Subcutaneous adipose tissue (tissue), 4 donors: ENCODE data around the gene SUSD3. TPM values are rescaled to one million over a fixed set of nuclear protein-coding genes. Genes with fewer than 3 reads are reported as not detected.

Experiments
- total RNA-seq, 4 donors: library from RNA; depleted of rRNA; stranded (reverse); fragments of >200 nt; gene quantifications; one replicate each; pipeline ENCODE4 v1.1.0, GENCODE V29; 2016
- TF ChIP-seq, protein P1 (sequence below): fragments of 450-650 bp; IDR thresholded peaks from one replicate; pipeline ENCODE4 v1.5.1; 2016; ENCODE audit warnings: low read depth, mild to moderate bottlenecking, control low read depth, antibody characterized with exemption, moderate library complexity

Gene SUSD3
- total RNA-seq: 1 to 10 TPM in 2 of 4 donors, not detected in 2; 1.1 to 2.2 TPM

DNA sequence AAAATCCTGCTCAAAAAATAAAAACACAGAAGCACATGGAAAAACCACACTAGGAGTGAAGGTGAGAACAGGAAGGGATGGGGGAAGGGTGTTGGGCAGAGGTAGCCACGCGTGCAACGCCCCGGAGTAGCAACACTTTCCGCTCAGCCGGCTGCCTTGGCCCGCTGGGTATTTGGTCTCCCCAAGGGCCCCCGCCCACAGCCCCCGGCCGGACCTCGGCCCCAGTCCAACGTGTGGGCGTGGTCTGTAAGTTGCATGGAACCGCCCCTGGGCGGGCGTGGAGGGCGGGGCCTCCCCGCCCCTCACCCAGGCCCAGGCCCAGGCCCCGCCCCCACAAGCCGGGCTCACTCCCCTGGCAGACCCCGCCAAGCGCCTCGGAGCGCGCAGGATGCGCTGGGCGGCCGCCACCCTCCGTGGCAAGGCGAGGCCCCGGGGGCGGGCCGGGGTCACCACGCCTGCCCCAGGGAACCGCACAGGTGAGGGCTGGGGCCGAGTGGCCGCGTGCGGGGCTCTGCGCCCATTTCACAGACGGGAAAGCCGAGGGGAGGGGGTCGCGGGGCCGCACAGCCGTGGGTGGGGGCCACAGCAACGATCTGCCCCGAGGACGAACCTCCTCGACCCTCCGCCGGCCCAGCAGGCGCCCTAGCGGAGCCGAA is at the start of gene SUSD3:
Gene SUSD3, plus strand, starts transcription at position 347 of the 656 bp plus-strand sequence. Its CDS starts 42 bp downstream, at position 389.
- TF ChIP-seq, protein P1, sequence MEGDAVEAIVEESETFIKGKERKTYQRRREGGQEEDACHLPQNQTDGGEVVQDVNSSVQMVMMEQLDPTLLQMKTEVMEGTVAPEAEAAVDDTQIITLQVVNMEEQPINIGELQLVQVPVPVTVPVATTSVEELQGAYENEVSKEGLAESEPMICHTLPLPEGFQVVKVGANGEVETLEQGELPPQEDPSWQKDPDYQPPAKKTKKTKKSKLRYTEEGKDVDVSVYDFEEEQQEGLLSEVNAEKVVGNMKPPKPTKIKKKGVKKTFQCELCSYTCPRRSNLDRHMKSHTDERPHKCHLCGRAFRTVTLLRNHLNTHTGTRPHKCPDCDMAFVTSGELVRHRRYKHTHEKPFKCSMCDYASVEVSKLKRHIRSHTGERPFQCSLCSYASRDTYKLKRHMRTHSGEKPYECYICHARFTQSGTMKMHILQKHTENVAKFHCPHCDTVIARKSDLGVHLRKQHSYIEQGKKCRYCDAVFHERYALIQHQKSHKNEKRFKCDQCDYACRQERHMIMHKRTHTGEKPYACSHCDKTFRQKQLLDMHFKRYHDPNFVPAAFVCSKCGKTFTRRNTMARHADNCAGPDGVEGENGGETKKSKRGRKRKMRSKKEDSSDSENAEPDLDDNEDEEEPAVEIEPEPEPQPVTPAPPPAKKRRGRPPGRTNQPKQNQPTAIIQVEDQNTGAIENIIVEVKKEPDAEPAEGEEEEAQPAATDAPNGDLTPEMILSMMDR: no peak

DNA sequence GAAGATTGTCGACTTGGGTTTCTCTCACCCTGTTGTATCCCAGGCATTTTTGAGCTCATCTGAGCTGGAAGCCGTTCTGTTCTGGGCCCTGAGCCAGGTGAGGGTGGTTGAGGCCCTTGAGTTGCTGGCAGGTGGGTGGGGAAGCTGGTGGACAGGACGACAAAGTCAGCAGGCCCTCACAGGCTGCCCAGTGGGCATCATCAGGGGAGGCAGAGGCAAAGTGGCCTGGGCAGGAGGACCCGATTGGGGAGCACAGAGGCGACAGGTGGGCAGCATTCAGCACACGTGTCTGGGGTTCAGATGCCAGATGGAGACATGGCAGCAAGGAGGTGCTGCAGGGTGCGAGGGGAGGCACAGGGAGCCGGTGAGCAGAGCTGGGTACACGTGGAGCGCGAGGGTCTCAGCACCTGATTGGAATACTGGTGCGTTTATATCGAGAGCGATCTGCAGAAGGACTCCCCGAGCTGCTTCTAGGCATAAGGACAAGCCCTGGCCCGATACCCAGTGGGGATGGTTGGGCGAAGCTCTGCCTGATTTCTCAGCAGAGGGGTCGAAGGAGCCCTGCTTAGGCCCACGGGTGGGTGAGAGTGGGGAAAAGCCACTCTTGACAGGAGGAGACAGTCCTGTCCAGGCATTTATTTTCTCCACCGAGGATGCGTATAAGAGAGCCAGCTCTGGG is 49.0 kb upstream of the SUSD3 start:
- TF ChIP-seq, protein P1: no peak

DNA sequence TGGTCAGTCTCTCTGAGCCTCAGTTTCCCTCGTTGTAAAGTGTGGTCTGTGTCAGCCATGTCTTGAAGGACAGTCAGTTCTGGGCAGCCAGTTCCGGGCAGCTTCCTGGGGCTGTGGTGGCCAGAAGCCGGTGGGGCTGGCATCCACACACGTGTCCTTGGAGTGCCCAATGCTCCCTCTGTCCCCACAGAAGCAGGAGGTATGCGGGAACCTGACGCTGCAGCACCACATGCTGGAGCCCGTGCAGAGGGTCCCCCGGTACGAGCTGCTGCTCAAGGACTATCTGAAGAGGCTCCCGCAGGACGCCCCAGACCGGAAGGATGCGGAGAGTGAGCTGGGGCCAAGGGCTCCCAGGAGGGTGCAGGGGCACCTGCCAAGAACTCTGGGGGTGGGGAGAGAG is 48.4 kb upstream of the SUSD3 start:
- TF ChIP-seq, protein P1: no peak

DNA sequence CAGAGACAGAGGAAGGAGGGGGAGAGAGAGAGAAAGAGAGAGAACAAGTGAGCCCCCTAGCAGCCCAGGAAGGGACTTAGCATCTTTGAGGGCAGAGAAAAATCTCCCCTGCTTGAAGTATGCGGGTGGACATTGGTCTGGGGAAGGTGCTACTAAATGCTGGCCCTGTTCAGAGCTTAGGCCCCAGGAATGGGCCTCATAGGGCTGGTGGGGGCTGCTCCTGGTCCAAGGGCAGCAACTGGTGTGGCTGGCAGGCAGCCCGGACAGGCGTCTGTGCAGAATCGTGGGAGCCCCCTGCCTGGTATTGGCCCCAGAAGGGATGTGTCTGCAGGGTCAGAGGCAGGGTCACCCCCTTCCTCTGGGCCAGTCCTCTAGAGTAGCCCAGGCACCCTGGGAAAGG is 47.8 kb upstream of the SUSD3 start:
- TF ChIP-seq, protein P1: no peak

DNA sequence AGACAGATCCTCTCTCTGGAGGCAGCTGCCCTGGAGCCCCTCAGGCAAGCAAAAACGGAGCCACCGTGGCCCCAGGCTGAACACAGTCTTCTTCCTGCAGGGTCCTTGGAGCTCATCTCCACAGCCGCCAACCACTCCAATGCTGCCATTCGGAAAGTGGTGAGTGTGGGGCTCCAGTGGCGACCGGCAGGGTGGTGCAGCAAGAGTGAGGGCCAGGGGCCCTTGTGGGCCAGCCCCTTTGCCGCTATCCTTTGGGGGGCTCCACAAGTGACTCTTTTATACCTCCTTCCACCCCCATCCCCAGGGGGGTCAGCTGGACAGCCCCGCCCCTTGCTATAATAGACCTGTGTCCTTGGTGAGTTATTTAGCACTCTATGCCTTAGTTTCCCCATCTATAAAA is 47.4 kb upstream of the SUSD3 start:
- TF ChIP-seq, protein P1: no peak

DNA sequence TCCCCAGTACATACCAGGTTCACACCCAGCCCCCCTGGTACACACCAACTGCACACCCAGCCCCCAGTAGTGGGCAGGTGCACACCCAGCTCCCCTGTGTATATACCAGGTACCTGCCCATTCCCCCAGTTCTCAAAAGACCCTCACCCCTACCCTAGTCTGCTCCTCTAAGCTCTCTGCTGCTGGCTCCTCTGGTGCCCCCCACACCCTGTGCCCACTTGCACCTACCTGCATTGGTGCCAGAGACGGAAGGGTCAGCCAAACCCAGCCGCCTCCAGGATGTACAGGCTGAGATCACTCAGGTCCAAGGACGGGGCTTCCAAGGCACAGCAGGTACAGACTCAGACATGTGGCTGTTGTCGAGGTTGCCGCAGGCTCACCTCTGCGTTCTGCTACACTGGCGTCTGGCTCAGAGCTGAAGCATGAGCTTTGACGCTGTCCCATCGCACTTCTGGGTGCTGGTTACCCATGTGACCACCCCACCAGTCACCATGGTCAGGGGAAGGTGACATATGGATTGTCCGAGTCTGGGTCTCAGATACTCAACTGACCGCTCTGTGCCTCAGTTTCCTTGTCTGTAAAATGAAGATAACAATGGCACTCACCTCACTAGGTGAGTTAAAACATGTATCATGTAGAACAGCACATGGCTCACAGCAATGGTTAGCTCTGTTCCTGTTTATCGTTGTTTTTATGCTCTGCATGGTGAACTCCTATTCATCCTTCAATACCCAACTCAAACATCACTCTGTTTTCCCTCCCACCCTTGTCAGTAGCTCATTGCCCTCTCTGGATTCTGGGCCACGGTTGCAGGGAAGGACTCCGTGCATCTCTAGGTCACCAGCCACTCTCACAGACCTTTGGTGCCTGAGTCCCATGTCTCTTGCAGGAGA is 45.3 kb upstream of the SUSD3 start:
- TF ChIP-seq, protein P1: no peak
